Stomach (tissue), 9 donors: Measurements from ENCODE around the gene FBXL17. TPM values are rescaled to one million over a fixed set of nuclear protein-coding genes. Genes with fewer than 3 reads are reported as not detected.

Source experiments
- DNase-seq, 2 donors: peaks; one replicate each; pipeline versions ENCODE4 v3.0.0 to v3.0.0-alpha.2; 2013 to 2019
- H3K27ac ChIP-seq, 5 donors: fragments of 200-600 bp in 4 of 5; sonication (generic) in 4 of 5; one replicate each; pipeline ENCODE4 v1.5.1; 2013 to 2019; ENCODE audit warnings: mild to moderate bottlenecking in 1 of 5, moderate library complexity in 1 of 5
- H3K27me3 ChIP-seq, 3 donors: fragments of 200-600 bp; sonication (generic); one replicate each; pipeline ENCODE4 v1.5.1; 2017 to 2019; ENCODE audit warnings: mixed run types in 1 of 3
- H3K36me3 ChIP-seq, 4 donors: fragments of 200-600 bp; sonication (generic); 1 replicate in 3 of 4; 2 replicates in 1 of 4; pipeline ENCODE4 v1.5.1; 2016 to 2019
- H3K4me1 ChIP-seq, 4 donors: fragments of 200-600 bp; sonication (generic); one replicate each; pipeline ENCODE4 v1.5.1; 2016 to 2019
- H3K4me3 ChIP-seq, 4 donors: fragments of 200-600 bp; sonication (generic) in 3 of 4; one replicate each; pipeline ENCODE4 v1.5.1; 2016 to 2019; ENCODE audit warnings: mild to moderate bottlenecking in 1 of 4
- H3K9me3 ChIP-seq, 4 donors: fragments of 200-600 bp; sonication (generic); one replicate each; pipeline ENCODE4 v1.5.1; 2016 to 2019
- CTCF ChIP-seq, 7 experiments: fragments of 450-650 bp in 4 of 7; fragments of 200-600 bp in 3 of 7; sonication (generic) in 3 of 7; IDR thresholded peaks; one replicate each; pipeline ENCODE4 v1.5.1; 2016 to 2019; ENCODE audit warnings: antibody characterized with exemption in 7 of 7, control low read depth in 2 of 7, mild to moderate bottlenecking in 1 of 7
- EP300 ChIP-seq: sonication (generic); formaldehyde crosslinking; IDR thresholded peaks from one replicate; pipeline ENCODE4 v1.6.1; 2017; ENCODE audit warnings: antibody characterized with exemption
- POLR2A ChIP-seq, 4 donors: fragments of 450-650 bp; IDR thresholded peaks; one replicate each; pipeline ENCODE4 v1.6.1; 2016; ENCODE audit warnings: antibody characterized with exemption in 4 of 4, control low read depth in 2 of 4, mild to moderate bottlenecking in 1 of 4, moderate library complexity in 1 of 4
- POLR2AphosphoS5 ChIP-seq, 3 donors: sonication (generic); formaldehyde crosslinking; IDR thresholded peaks; one replicate each; pipeline ENCODE4 v1.6.1; 2016; ENCODE audit warnings: antibody characterized with exemption in 3 of 3
- WGBS, 5 donors: extraction: QIAGEN DNeasy Blood & Tissue Kit in 3 of 5; methylation state at CpG; one replicate each; pipeline versions ENCODE4 v1.1.5 to v1.1.7; 2013 to 2018; 5-methylcytosine and 5-hydroxymethylcytosine counted together
- intact Hi-C: fragments of 100-400 bp; cut with DNase I; formaldehyde crosslinking; loops from one replicate; pipeline ENCODE4 v1.15.1; 2023; ENCODE audit warnings: low total_unique reads
- polyA plus RNA-seq, 3 donors: library from polyadenylated mRNA; stranded (reverse); fragments of 200-250 nt; gene quantifications; one replicate each; pipeline ENCODE4 v1.2.3, GENCODE V29; 2013
- total RNA-seq, 5 donors: library from RNA; depleted of rRNA; stranded (reverse); fragments of >200 nt; gene quantifications; one replicate each; pipeline versions ENCODE4 v1.1.0 to v1.2.3, GENCODE V29; 2014 to 2016
- donor health status: healthy with polysubstance abuse.
- donor health status: Bipolar disorder and iron deficiency.
- donor health status: healthy.

FBXL17 gene
- total and polyA plus RNA-seq, 8 donors: 3.8 to 28.0 (median 14.4) TPM

- H3K27ac ChIP-seq: no peak overlapping the region
- 80 to 93% (median 88%) methylated on average over 4 of the region's 4 CpGs for WGBS, 5 donors
- H3K36me3 ChIP-seq: peaks cover 0 to 8% (median 0%) of the 10 kb centered on the region in 4 donors
- no peaks in the 10 kb centered on the region for H3K4me1 ChIP-seq
- no peak overlapping the region for H3K4me3 ChIP-seq
- no peak for TF ChIP-seq CTCF (IDR thresholded peaks at IDR 0.05)
- TF ChIP-seq POLR2AphosphoS5 (IDR thresholded peaks at IDR 0.05): no peak
- TF ChIP-seq EP300: no peak
- TF ChIP-seq POLR2A (IDR thresholded peaks at IDR 0.05): no peak
- H3K27me3 ChIP-seq: no peaks in the 10 kb centered on the region
- no peak for DNase-seq
- H3K9me3 ChIP-seq: no peaks in the 10 kb centered on the region
- intact Hi-C loops: no loop called here
These were observed 237.6 kb downstream of the FBXL17 start for GRCh38 chr5:108144332-108144731.

GRCh38 chr5:108143581-108143980 is 238.3 kb downstream of the FBXL17 start:
- no peak for DNase-seq
- Histone ChIP-seq H3K27me3 (no peaks in the 10 kb centered on the region), H3K9me3 (no peaks in the 10 kb centered on the region), H3K36me3 (peaks cover 0 to 8% (median 0%) of the 10 kb centered on the region in 4 donors), H3K4me3 (no peak overlapping the region), H3K27ac (no peak overlapping the region), H3K4me1 (no peaks in the 10 kb centered on the region)
- no peak for TF ChIP-seq CTCF (IDR thresholded peaks at IDR 0.05)
- no peak for TF ChIP-seq POLR2AphosphoS5 (IDR thresholded peaks at IDR 0.05)
- TF ChIP-seq POLR2A (IDR thresholded peaks at IDR 0.05): no peak
- no peak for TF ChIP-seq EP300
- intact Hi-C loops: no loop called here

- 84 to 91% (median 85%) methylated on average over 2 of the region's 2 CpGs for WGBS, 5 donors
- Histone ChIP-seq H3K36me3 (peaks cover 0 to 3% (median 0%) of the 10 kb centered on the region in 4 donors), H3K4me3 (no peak overlapping the region), H3K9me3 (no peaks in the 10 kb centered on the region), H3K27ac (no peak overlapping the region), H3K4me1 (no peaks in the 10 kb centered on the region), H3K27me3 (no peaks in the 10 kb centered on the region)
- no peak for TF ChIP-seq EP300
- TF ChIP-seq POLR2AphosphoS5 (IDR thresholded peaks at IDR 0.05): no peak
- no peak for TF ChIP-seq CTCF (IDR thresholded peaks at IDR 0.05)
- TF ChIP-seq POLR2A (IDR thresholded peaks at IDR 0.05): no peak
- no peak for DNase-seq
- intact Hi-C loops: no loop called here
These were observed 240.2 kb downstream of the FBXL17 start for GRCh38 chr5:108141676-108142075.

GRCh38 chr5:108136493-108136892 is 245.4 kb downstream of the FBXL17 start:
- H3K9me3 ChIP-seq: no peaks in the 10 kb centered on the region
- no peak overlapping the region for H3K27ac ChIP-seq
- no peak for DNase-seq
- no peaks in the 10 kb centered on the region for H3K36me3 ChIP-seq
- no peak overlapping the region for H3K4me3 ChIP-seq
- no peaks in the 10 kb centered on the region for H3K27me3 ChIP-seq
- TF ChIP-seq CTCF (IDR thresholded peaks at IDR 0.05) (no peak), POLR2AphosphoS5 (IDR thresholded peaks at IDR 0.05) (no peak), POLR2A (IDR thresholded peaks at IDR 0.05) (no peak), EP300 (no peak)
- WGBS, 5 donors: 52 to 63% (median 61%) methylated on average over 2 of the region's 2 CpGs
- intact Hi-C loops: no loop called here
- H3K4me1 ChIP-seq: no peaks in the 10 kb centered on the region
